ENCODE data around the gene CCL3. TPM values are rescaled to one million over a fixed set of nuclear protein-coding genes. Genes with fewer than 3 reads are reported as not detected.

The CCL3 gene
- total and polyA plus RNA-seq, 2 donors (not counting 3 experiments of a cell fraction or from before 2014, with no cell fraction given): not detected

DNA sequence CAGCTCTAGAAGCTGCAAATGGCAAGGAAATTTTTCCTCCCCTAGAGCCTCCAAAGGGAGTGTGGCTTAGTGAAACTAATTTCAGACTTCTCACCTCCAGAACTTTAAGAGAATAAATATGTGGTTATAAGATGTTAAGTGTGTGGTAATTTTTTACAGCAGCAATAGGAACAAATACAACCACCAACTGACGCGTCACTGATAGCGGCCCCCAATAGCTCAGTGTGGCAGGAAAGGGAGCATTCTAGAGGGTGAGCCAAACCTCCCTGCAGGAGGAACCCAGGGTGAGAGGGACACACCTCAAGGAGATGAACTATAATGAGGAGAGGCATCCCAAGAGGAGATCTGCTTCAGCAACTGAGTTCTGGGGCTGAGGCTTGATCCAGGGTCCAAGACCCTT lies 17.7 kb upstream of the CCL3 start:
- no peaks in the 10 kb centered on the region for H3K36me3 ChIP-seq (ENCODE audit: control insufficient read depth in 2 of 2, extremely low read depth in 1 of 2, insufficient read depth in 2 of 2, low read length in 2 of 2)
- no peaks in the 10 kb centered on the region for H3K4me1 ChIP-seq (ENCODE audit: control insufficient read depth, extremely low read depth, insufficient read depth, low read length)
- no peaks in the 10 kb centered on the region for H3K79me2 ChIP-seq (ENCODE audit: control insufficient read depth, insufficient read depth, low read length)
- no peaks in the 10 kb centered on the region for H3K27me3 ChIP-seq (ENCODE audit: control insufficient read depth in 2 of 2, insufficient read depth in 2 of 2, low read length in 2 of 2)
- FAIRE-seq (no peak), DNase-seq (ENCODE audit: low read depth, low spot score) (no peak)
- intact Hi-C loops (cut with micrococcal nuclease) (no loop called here), dilution Hi-C loops (cut with MboI; ENCODE audit: extremely low pct_ligation_motif_present, low sequenced_read_pairs) (no loop called here)
- no peak overlapping the region for H3K27ac ChIP-seq (ENCODE audit: insufficient read depth, low read depth, low read length)
- no peaks in the 10 kb centered on the region for H3K9me3 ChIP-seq (replicated peaks; ENCODE audit: control insufficient read depth, insufficient read depth, low read length)
- no peaks in the 10 kb centered on the region for H4K20me1 ChIP-seq (replicated peaks; ENCODE audit: control insufficient read depth, extremely low read depth, insufficient read depth, low read length)
- H3K4me3 ChIP-seq (replicated peaks in 1 of 3; ENCODE audit: insufficient read depth in 1 of 3, low read depth in 1 of 3, low read length in 3 of 3): no peak overlapping the region
- no peaks in the 10 kb centered on the region for H3K9me1 ChIP-seq (replicated peaks; ENCODE audit: control insufficient read depth, extremely low read depth, insufficient read depth, low read length)
- TF ChIP-seq, protein P1, sequence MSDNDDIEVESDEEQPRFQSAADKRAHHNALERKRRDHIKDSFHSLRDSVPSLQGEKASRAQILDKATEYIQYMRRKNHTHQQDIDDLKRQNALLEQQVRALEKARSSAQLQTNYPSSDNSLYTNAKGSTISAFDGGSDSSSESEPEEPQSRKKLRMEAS (IDR thresholded peaks at IDR 0.05; ENCODE audit: insufficient read depth, insufficient read length): no peak
- TF ChIP-seq JUN (IDR thresholded peaks at IDR 0.05; ENCODE audit: borderline replicate concordance, insufficient read depth, insufficient read length, low read depth) (no peak), FOS (IDR thresholded peaks at IDR 0.05; ENCODE audit: borderline replicate concordance, insufficient read depth, low read length) (no peak)
- no peak overlapping the region for H3K9ac ChIP-seq (replicated peaks; ENCODE audit: extremely low read depth, insufficient read depth, low read length)
- no peak overlapping the region for H3K4me2 ChIP-seq (ENCODE audit: insufficient read depth, low read length)
- POLR2A ChIA-PET: no interaction called here
- BruUV-seq (replicated peaks): no TSS peak
- no peak overlapping the region for H2AFZ ChIP-seq (ENCODE audit: low read depth, low read length)
- CTCF ChIA-PET: no interaction called here

DNA sequence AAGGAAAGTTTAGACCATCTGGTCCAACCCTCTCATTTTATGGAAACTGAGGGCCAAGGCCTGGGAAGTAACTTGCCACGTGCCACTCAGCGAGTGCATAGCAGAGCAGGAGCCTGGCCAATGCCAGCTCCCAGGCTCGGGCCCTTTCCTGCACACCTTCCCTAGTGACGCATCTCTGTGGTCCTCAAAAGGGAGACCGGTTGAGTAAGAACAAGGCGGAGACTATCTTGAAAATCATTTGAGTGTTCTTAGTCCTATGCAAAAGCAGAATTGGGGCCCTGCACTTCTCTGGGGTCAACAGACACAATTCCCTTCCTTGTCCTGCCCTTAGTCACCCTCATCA lies 16.5 kb upstream of the CCL3 start:
- Histone ChIP-seq H3K79me2 (ENCODE audit: control insufficient read depth, insufficient read depth, low read length) (no peaks in the 10 kb centered on the region), H3K4me1 (ENCODE audit: control insufficient read depth, extremely low read depth, insufficient read depth, low read length) (no peaks in the 10 kb centered on the region), H4K20me1 (replicated peaks; ENCODE audit: control insufficient read depth, extremely low read depth, insufficient read depth, low read length) (no peaks in the 10 kb centered on the region), H3K4me3 (replicated peaks in 1 of 3; ENCODE audit: insufficient read depth in 1 of 3, low read depth in 1 of 3, low read length in 3 of 3) (no peak overlapping the region), H3K36me3 (ENCODE audit: control insufficient read depth in 2 of 2, extremely low read depth in 1 of 2, insufficient read depth in 2 of 2, low read length in 2 of 2) (no peaks in the 10 kb centered on the region), H3K27me3 (ENCODE audit: control insufficient read depth in 2 of 2, insufficient read depth in 2 of 2, low read length in 2 of 2) (no peaks in the 10 kb centered on the region), H3K9ac (replicated peaks; ENCODE audit: extremely low read depth, insufficient read depth, low read length) (no peak overlapping the region), H2AFZ (ENCODE audit: low read depth, low read length) (no peak overlapping the region), H3K9me3 (replicated peaks; ENCODE audit: control insufficient read depth, insufficient read depth, low read length) (no peaks in the 10 kb centered on the region), H3K9me1 (replicated peaks; ENCODE audit: control insufficient read depth, extremely low read depth, insufficient read depth, low read length) (no peaks in the 10 kb centered on the region), H3K27ac (ENCODE audit: insufficient read depth, low read depth, low read length) (no peak overlapping the region), H3K4me2 (ENCODE audit: insufficient read depth, low read length) (no peak overlapping the region)
- BruUV-seq (replicated peaks): no TSS peak
- ChIA-PET POLR2A (no interaction called here), CTCF (no interaction called here)
- TF ChIP-seq EZH2 (IDR thresholded peaks at IDR 0.05; ENCODE audit: borderline replicate concordance, low read depth, low read length, severe bottlenecking) (no peak), POLR2A (IDR thresholded peaks at IDR 0.05; ENCODE audit: low read depth, low read length) (no peak), FOS (IDR thresholded peaks at IDR 0.05; ENCODE audit: borderline replicate concordance, insufficient read depth, low read length) (no peak), GATA2 (IDR thresholded peaks at IDR 0.05; ENCODE audit: insufficient read depth, insufficient read length, low read depth, low read length) (no peak), MYC (IDR thresholded peaks at IDR 0.05; ENCODE audit: low read depth, low read length) (no peak)
- TF ChIP-seq, protein P2, sequence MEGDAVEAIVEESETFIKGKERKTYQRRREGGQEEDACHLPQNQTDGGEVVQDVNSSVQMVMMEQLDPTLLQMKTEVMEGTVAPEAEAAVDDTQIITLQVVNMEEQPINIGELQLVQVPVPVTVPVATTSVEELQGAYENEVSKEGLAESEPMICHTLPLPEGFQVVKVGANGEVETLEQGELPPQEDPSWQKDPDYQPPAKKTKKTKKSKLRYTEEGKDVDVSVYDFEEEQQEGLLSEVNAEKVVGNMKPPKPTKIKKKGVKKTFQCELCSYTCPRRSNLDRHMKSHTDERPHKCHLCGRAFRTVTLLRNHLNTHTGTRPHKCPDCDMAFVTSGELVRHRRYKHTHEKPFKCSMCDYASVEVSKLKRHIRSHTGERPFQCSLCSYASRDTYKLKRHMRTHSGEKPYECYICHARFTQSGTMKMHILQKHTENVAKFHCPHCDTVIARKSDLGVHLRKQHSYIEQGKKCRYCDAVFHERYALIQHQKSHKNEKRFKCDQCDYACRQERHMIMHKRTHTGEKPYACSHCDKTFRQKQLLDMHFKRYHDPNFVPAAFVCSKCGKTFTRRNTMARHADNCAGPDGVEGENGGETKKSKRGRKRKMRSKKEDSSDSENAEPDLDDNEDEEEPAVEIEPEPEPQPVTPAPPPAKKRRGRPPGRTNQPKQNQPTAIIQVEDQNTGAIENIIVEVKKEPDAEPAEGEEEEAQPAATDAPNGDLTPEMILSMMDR (IDR thresholded peaks at IDR 0.05; ENCODE audit: extremely low read depth in 1 of 2, insufficient read depth in 1 of 2, low read depth in 1 of 2, low read length in 2 of 2): no peak
- TF ChIP-seq, protein P1 (IDR thresholded peaks at IDR 0.05; ENCODE audit: insufficient read depth, insufficient read length): no peak
- intact Hi-C loops (cut with micrococcal nuclease) (no loop called here), dilution Hi-C loops (cut with MboI; ENCODE audit: extremely low pct_ligation_motif_present, low sequenced_read_pairs) (no loop called here)
- no peak for FAIRE-seq
- DNase-seq (ENCODE audit: low read depth, low spot score): no peak
